RPMI7951 (cell line): ENCODE data around the gene SLC2A4. TPM values are rescaled to one million over a fixed set of nuclear protein-coding genes. Genes with fewer than 3 reads are reported as not detected.

ENCODE experiments used
- DNase-seq: peaks from one replicate; pipeline ENCODE4 v3.0.0-alpha.2; 2012; ENCODE audit warnings: low read depth
- total RNA-seq: library from RNA; depleted of rRNA; stranded (reverse); fragments of >200 nt; shearing (Covaris generic); gene quantifications from 2 replicates; pipeline ENCODE4 v1.2.3, GENCODE V29; 2014

Gene SLC2A4
- total RNA-seq, 1 experiment from 2014 or later, result not detected

DNA sequence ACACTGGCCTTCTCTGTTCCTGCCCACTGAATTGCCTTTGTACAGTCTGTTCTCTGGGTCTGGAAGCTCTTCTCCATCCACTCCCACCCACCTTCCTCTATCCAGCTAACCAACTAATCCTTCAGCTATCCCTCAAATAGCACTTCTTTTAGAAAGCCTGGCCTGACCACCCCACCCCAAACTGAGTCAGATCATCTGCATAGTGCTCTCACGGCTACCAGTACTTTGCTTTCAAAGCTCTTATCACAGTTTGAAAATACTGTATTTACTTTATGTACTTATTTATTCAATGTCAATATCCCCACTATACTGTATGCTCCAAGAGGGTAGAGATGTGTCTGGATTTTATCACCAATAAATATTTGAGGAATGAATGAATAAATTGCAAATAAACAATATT lies 14.7 kb upstream of the SLC2A4 start:
- DNase-seq, result no peak

DNA sequence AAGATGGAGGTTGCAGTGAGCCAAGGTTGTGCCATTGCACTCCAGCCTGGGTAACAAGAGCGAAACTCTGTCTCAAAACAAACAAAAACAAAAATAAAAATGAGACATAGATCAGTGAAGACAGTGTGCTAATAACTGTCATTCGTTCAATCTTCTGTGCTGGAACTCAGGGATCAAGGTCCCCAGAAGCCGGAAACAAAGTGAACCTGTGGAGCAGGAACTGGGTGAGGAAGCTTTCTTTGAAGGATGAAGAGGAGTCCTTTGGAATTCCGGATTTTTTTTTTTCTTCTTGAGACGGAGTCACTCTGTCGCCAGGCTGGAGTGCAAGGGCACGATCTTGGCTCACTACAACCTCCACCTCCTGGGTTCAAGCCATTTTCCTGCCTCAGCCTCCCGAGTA lies 2.1 kb upstream of the SLC2A4 start:
- no peak for DNase-seq

DNA sequence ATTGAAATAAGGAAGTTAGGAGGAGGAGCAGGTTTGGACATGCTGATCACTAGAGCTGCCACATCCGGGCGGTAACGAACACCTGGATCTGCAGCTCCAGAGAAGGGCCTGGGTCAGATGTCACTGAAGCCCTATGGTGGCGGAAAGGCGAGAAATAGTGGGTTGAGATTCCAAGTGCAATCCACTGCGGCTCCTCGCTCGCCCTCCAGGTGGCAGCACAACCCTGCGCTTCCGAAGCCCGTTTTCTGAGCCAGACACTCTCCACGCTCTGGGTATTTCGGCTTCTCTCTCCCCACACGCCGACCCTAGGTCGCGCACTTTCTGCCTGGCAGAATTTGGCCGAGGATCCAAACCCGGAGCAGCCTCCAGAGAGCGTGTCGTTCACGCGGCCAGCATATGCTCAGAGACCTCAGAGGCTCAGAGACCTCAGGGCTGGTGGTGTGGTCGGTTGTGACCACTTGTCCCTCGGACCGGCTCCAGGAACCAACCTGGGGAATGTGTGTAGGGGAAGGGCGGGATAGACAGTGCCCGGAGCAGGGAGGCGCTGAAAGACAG lies 922 bp upstream of the SLC2A4 start:
- DNase-seq, result peak; percentile 69

DNA sequence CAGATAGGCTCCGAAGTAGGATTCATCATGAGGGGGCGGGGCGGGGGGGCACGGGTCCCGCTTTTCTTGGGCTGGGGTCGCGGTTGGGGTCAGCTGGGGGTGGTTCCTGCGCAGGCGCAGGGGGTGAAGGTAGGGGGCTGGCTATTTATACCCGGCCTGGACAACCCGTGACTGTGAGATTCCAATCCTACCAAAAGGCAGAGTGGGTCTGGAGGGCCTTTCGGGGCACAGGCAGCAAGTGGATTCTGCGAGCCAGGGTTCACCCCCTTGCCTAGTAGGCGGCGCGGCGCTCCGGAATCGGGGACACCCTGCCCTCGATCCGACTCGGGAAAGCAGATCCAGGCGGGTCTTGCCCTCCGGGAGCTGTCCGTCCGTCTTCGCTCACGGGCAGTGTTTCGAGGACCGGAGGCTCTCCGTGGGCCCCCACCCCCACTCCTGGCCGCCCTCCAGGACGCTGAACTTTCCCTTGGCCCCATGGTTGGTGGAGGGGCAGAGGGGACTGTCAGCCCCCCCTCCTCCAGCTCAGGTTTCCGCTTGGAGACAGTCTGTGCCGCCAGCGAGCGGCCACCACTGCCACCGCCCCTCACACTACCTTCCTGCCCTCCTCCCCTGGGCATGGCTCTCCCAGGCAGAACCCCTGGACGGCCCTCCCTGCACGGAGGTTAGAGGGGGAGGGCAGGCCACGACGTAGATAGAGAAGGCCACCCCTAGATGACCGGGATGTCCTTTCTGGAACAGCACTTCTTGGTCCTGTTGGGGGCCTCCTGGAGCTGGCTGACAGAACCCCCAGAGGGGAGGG lies 634 bp downstream of the SLC2A4 start:
- DNase-seq, result no peak

DNA sequence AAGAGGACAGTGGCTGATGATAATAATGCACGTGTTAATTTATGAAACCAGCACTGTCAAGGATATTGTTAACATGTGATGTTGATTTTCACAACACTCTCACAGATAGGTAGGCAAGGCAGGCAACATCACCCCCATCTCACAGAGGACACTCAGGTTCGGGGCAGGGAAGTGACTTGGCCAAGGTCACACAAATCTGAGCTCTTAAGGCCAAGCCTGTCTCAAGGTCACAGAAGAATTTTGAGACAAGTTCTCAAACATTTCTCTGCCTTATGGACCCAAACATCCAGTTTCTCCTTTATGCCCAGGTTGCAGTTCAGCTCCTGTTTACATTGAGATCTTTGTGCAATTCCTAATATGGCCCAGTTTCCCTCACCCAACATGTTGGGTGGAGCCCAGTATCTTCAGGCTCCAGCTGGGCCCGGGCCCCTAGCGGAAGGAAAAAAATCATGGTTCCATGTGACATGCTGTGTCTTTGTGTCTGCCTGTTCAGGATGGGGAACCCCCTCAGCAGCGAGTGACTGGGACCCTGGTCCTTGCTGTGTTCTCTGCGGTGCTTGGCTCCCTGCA lies 1.3 kb downstream of the SLC2A4 start:
- no peak for DNase-seq

DNA sequence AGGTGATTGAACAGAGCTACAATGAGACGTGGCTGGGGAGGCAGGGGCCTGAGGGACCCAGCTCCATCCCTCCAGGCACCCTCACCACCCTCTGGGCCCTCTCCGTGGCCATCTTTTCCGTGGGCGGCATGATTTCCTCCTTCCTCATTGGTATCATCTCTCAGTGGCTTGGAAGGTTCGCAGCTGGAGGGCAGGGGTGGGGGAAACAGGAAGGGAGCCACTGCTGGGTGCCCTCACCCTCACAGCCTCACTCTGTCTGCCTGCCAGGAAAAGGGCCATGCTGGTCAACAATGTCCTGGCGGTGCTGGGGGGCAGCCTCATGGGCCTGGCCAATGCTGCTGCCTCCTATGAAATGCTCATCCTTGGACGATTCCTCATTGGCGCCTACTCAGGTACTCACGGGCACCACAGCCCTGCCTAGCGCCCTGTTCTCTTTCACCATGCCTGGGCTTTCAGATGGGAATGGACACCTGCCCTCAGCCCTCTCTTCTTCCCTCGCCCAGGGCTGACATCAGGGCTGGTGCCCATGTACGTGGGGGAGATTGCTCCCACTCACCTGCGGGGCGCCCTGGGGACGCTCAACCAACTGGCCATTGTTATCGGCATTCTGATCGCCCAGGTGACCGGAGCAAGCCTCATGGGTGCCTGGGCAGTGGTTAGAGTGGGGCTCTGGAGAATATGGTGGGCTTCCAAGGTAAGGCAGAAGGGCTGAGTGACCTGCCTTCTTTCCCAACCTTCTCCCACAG lies 2.1 kb downstream of the SLC2A4 start:
- no peak for DNase-seq

DNA sequence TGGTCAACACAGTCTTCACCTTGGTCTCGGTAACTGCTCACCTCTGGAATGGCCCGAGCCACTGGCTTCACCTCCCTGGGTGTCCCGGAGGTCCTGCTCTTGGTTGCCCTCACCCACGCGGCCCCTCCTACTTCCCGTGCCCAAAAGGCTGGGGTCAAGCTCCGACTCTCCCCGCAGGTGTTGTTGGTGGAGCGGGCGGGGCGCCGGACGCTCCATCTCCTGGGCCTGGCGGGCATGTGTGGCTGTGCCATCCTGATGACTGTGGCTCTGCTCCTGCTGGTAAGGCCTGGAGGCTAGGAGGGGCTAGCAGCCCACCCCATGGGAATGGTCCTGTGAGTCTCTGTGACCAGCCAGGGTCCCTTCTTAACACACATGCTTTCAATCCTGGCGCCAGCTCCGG lies 3.4 kb downstream of the SLC2A4 start:
- DNase-seq, result no peak

DNA sequence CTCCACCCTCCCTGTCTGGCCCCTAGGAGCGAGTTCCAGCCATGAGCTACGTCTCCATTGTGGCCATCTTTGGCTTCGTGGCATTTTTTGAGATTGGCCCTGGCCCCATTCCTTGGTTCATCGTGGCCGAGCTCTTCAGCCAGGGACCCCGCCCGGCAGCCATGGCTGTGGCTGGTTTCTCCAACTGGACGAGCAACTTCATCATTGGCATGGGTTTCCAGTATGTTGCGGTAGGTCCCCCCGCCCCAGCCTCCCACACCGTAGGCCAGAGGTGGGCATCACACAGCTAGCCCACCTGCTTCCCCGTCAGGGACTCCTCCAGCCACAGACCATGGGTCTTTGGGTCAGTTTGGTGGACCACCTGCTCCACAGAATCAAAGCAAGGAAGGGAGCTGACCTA lies 4.2 kb downstream of the SLC2A4 start:
- DNase-seq, result no peak

DNA sequence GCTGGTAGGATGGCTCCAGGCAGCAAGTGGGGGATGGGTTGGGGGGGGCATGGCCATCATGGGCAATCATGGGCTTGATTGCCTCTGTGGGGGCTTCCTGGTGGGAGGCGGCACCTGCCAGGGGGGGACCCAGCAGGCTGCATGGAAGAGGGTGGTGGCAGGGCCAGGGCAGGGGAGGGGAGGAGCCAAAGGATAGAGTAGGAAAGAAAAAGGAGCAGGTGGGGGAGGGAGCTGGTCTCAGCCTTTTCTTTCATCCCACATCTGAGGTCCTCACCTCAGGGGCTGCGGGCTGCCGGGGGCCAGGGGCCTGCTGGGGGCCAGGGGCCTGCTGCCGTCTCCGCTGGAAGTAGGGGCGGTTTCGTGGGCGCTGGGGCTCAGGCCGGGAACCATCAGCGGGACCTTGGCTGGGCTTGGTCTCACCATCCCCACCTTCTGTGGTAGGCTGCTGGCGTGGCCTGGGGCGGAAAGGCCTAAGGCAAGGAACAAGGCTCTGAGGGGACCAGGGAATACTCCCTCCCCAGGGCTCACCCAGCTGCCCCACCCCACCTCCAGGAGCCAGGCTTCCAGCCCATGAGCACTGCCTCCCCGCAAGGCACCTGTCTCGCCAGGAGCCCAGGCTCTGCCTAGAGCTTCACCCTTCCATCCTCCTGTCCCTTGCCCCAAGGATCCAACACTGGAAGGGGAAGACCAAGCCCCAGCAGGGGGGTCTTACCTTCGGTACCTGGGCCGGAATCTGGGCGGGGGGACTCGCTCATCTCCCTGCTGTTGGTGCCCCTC lies 7.9 kb downstream of the SLC2A4 start:
- DNase-seq, result no peak

DNA sequence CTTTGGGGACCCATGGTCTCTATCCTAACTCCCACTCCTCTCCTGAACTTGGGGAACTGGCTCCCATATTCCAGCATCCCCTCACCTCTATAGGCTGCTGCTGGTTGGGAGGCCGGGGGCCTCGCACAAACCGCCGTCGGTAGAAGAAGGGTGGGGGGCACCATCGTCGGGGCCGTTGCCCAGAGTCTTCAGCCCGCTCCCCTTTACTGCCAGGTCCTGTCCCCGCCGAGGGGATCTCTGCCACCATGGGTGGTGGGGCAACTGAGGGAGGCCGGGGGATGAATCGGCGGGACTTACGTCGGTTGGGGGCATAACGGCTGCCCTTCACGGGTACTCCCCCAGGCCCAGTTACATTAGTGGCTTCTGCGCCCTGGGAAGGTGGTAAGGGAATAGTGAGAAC lies 8.6 kb downstream of the SLC2A4 start:
- no peak for DNase-seq

DNA sequence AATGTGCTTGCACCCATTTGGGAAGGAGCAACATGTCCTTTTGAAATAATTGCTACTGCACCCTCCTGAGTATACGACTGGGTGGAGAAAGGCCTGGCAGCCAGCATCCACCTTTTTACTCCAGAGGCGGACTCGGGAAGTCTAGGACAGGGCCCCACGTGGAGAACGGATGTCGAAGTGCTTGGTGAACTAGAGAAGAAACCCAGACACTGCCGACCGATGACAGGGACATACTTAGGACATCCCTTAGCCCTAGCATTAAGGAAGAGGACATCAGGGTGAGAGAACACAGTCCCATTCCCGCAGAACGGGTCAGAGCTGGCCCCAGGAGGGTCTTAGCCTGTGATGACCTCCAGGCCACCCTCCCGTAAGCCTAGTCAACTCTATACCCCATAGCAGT lies 9.2 kb downstream of the SLC2A4 start:
- DNase-seq, result no peak

DNA sequence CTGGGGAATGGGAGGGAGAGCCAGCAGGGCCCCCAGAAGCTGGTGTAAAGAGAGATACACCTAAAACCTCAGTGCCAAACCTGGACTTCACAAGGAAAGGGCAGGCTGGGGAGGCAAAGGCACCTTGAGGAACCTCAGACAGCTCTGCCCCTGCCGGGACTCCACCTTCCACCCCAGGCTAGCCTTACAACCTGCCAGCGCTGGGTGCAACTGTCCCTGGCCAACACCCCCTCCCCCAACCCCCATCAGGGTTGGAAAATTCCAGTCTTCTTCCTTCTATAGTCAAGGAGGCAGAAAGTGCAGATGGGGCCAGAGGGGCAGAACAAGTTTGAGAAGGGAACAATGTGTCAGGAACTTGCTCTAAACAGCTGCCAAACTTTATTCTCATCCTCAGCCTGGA lies 10.7 kb downstream of the SLC2A4 start:
- no peak for DNase-seq

DNA sequence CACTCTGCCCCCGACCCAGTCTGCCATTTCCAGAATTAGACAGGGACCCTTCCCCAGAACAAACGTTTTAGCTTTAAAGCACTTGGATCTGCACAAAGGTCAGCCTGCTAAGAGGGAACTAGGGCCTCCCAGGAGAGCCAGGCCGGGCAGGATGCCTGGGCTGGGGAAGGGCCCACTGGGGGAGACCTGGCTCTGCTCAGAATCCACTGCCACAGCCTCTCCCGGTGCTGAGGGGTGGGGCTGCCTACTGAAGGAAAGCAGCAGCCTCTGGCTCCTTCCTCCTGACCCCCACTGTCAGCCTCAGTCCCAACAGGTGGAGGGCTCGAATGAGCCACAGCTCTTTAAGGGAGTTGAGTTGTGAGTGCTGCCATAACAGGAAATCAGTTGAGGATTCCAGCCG lies 11.2 kb downstream of the SLC2A4 start:
- DNase-seq, result no peak

DNA sequence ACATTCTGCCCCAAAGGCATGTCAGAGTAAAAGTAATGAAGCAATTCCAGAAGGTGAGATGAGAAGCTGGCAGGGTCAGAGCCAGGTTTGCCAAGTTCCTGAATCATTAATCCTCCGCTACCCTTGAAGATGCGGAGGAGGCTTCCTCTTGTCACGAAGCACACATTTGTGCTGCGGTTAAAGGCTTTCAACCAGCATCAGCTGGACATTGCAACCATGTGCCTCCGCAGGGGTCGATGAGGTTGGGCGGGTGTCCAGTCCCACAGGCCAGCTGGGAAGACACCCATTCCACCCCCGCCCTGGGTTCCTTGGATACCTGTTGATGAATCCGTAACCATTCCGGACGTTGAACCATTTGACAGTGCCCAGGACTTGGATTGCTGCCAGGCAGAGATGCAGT lies 11.6 kb downstream of the SLC2A4 start:
- DNase-seq, result peak; percentile 78

DNA sequence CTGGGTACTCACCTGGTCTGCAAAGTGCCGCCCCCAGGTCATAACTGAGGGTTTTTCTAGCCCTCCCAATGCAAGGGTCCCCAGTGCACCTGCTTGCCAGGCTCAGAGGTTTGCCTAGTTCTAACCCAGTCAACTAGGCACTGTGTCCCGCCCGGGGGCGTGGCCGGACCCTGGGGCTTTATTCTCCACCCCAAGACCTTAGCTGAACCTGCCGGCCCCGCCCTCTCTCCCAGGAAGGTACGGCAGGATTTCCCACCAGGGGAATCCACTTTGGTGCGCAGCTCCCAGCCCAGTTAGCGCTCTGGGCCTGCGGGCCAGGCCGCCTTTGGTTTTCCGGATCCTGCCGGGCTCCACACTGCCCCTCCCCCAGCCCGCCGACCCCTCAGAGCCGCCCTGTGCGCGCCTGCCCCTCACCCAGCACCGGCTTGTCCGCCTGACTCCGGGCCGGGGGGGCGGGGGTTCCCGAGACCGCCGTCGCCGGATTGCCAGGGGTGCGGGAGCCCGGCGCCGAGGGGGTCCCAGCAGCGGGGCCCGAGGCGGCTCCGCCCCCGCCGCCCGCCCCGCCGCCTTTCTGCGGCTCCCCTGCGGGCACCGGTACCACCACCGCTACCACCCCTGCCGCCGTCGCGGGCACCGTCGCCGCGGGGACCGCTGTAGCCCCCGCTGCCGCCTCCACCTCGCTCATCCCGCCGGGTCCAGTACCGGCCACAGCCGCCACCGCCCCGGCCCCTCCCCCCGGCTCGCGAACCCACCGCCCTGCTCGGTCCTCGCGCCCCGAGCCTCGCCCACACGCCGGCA lies 12.5 kb downstream of the SLC2A4 start:
- DNase-seq, result no peak

DNA sequence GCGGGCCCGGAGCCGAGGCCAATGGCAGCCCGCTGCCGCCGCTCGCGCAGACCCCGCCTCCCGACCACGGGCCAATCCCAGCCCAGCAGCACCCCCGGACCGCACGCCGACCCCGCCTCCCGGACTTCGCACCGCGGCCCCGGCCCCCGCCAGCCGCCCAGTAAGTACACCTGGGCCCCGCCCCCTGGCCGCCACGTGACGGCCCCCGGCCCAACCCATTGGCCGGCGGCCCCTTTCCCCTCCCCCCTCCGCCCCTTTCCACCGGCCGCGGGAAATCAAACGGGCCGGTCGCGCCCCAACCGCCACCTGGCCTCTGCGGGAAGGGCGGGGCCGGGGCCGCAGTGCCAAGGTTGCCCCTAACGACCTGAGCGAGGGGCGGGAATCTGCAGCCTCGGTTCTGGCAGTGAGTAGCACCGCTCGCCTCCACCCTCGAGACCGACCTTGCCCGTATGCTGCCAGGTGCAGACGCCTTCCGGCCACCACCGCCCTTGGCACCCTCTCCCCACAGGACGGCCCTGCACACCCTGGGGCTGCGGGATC lies 13.2 kb downstream of the SLC2A4 start, which contains the start of gene YBX2:
YBX2 (minus strand) TSS at position 26 of the 540 bp plus-strand sequence. CDS start 139 bp downstream, outside the sequence.
- peak; percentile 57 for DNase-seq

DNA sequence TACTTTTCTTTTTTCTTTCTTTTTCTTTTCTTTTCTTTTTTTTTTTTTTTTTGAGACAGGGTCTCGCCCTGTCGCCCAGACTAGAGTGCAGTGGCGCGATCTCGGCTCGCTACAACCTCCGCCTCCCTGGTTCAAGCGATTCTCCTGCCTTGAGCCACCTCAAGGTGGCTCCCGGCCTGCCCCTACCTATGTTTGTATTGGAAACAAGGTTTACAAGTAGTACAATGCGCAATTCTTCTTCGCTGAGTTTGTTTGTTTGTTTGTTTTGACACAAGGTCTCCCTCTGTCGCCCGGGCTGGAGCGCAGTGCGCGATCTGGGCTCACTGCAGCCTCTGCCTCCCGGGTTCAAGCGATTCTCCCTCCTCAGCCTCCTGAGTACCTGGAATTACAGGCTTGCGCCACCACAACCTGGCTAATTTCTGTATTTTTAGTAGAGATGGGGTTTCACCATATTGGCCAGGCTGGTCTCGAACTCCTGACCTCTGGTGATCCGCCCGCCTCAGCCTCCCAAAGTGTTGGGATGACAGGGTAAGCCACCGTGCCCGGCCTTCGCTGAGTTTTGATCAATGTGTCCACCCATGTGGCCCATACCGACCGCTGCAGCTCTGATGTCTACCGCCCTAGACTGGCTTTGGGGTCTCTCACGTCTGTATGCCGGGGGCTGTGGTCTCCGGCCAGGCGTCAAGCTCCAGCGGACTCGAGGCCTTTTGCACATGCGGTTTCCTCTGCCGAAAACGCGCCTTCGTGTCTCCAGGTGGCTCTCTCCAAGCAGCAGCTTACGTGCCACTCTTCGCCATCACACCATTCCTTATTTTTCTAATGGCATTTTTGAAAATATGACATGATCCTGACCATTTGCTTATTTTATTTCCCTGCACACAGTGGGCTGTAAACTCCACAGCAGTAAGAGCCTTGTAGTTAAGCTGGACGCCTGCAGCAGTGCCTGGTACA lies 14.0 kb downstream of the SLC2A4 start:
- DNase-seq, result no peak

DNA sequence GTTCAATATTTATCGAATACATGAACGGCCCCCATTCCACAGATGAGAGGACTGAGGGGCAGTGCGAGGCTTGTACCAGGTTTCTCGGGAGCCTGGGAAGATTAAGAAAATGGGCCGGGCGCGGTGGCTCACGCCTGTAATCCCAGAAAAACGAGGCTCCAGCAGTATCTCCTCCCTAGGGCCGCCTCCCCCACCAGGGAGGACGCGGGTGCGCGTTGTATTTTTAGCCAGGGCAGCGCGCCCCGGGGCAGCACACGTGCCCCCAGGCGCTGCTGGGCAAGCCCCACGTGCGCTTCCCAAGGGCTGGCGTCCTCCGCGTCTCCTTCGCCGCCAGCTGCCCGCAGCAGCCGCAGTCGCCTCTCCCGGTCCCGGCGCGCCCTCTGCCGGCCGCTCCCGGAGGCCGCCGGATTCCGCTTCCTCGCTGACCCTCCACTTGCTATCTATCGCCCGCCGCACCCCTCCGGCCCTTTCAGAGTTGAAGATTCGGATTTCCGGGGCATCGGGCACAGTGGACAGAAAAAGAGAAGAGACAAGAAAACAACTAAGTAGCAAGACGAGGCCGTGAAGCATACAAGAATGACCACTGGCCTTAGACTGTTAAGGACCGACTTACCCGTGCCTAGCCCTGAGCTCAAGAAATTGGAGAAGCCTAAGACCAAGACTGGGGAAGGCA lies 14.8 kb downstream of the SLC2A4 start:
- DNase-seq, result peak; percentile 75

DNA sequence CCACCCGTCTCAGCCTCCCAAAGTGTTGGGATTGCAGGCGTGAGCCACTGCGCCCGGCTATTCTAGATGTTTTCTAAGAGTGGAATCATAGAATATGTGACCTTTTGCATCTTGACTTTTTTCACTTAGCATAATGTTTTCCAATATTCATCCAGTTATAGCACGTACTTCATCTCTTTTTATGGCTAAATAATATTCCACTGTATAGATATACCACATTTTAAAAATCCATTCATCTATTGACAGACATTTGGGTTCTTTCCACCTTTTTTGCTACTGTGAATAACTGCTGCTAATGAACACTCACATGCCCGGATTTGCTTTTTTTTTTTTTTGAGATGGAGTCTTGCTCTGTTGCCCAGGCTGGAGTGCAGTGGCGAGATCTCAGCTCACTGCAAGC lies 22.7 kb downstream of the SLC2A4 start:
- no peak for DNase-seq
